Body of pancreas (tissue), 4 donors: Measurements from ENCODE around the gene NCR1.

ENCODE experiments used
- POLR2A ChIP-seq, 3 donors: fragments of 450-650 bp; IDR thresholded peaks; one replicate each; pipeline ENCODE4 v1.6.1; 2016; ENCODE audit warnings: antibody characterized with exemption in 3 of 3, mild to moderate bottlenecking in 2 of 3
- TF ChIP-seq, protein P1 (sequence below), 7 experiments: fragments of 450-650 bp in 4 of 7; fragments of 200-600 bp in 3 of 7; sonication (generic) in 3 of 7; IDR thresholded peaks; one replicate each; pipeline ENCODE4 v1.5.1; 2016 to 2019; ENCODE audit warnings: antibody characterized with exemption in 7 of 7

GRCh38 chr19:54896036-54896435 lies 9.9 kb upstream of the NCR1 start:
- TF ChIP-seq, protein P1, sequence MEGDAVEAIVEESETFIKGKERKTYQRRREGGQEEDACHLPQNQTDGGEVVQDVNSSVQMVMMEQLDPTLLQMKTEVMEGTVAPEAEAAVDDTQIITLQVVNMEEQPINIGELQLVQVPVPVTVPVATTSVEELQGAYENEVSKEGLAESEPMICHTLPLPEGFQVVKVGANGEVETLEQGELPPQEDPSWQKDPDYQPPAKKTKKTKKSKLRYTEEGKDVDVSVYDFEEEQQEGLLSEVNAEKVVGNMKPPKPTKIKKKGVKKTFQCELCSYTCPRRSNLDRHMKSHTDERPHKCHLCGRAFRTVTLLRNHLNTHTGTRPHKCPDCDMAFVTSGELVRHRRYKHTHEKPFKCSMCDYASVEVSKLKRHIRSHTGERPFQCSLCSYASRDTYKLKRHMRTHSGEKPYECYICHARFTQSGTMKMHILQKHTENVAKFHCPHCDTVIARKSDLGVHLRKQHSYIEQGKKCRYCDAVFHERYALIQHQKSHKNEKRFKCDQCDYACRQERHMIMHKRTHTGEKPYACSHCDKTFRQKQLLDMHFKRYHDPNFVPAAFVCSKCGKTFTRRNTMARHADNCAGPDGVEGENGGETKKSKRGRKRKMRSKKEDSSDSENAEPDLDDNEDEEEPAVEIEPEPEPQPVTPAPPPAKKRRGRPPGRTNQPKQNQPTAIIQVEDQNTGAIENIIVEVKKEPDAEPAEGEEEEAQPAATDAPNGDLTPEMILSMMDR (IDR thresholded peaks at IDR 0.05) = no peak
- no peak for TF ChIP-seq POLR2A (IDR thresholded peaks at IDR 0.05)
